ENCODE results near the gene KCNN1.
"Not testable (repeated sequence)": the region's sequence is repeated elsewhere in the genome, so short reads cannot be mapped to it uniquely, and the experiment has no call there.

The KCNN1 gene

DNA sequence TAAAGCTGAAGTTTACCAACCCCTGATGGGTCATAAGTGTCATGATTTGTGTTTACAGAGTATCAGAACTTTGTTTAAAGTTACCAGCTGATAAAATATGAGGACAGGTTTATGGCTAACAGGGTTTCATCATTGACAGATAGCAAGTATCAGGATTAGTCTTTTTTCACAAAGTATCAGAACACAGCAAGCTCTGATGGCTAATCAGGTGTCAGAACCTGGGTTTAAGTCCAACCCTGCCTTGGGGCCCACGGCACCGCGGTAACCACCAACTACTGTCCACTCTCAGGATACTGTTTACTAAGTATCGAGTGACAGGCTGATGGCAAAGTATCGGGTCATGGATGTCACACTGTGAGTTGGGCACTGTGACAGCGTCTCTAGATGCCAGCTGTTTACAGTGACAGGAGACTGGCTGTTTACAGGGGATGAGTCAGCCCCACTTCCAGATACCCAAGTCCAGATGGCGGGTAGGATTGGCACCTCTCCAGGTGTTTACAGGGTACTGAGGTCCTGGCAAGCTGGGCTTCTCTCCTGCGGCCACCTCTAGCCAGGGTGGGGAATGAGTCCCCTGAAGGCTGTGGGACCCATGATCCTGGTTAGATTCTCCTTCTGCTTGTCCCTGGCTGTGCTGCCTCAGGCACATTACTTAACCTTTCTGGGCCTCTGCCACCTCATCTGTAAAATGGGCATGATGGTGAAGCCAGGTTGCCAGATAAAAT, 62.9 kb downstream of the KCNN1 start:
- peaks cover 26% of the 10 kb centered on the region for H3K4me1 ChIP-seq (ENCODE audit: low read depth, poor library complexity, severe bottlenecking)
- H3K79me2 ChIP-seq (ENCODE audit: insufficient read depth, low read depth): no peaks in the 10 kb centered on the region
- no peak overlapping the region for H3K4me3 ChIP-seq (IDR thresholded peaks at IDR 0.05; ENCODE audit: insufficient read depth, low read depth, low read length)
- peak overlapping the region; percentile 40; the same call in 1 of the 2 replicates for H3K27ac ChIP-seq
- TF ChIP-seq, protein P1, sequence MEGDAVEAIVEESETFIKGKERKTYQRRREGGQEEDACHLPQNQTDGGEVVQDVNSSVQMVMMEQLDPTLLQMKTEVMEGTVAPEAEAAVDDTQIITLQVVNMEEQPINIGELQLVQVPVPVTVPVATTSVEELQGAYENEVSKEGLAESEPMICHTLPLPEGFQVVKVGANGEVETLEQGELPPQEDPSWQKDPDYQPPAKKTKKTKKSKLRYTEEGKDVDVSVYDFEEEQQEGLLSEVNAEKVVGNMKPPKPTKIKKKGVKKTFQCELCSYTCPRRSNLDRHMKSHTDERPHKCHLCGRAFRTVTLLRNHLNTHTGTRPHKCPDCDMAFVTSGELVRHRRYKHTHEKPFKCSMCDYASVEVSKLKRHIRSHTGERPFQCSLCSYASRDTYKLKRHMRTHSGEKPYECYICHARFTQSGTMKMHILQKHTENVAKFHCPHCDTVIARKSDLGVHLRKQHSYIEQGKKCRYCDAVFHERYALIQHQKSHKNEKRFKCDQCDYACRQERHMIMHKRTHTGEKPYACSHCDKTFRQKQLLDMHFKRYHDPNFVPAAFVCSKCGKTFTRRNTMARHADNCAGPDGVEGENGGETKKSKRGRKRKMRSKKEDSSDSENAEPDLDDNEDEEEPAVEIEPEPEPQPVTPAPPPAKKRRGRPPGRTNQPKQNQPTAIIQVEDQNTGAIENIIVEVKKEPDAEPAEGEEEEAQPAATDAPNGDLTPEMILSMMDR (conservative IDR thresholded peaks at IDR 0.05; ENCODE audit: low read depth, low read length): no peak
- H3K27me3 ChIP-seq (ENCODE audit: insufficient read depth, low read depth): no peaks in the 10 kb centered on the region
- H4K20me1 ChIP-seq (ENCODE audit: insufficient read depth): no peaks in the 10 kb centered on the region
- peak overlapping the region; percentile 60; the same call in 1 of the 2 replicates for H2AFZ ChIP-seq (ENCODE audit: low read depth)
- peak overlapping the region; percentile 78 for H3K4me2 ChIP-seq
- H3K9ac ChIP-seq: no peak overlapping the region; the same call in 1 of the 2 replicates
- H3K36me3 ChIP-seq (ENCODE audit: insufficient read depth): no peaks in the 10 kb centered on the region

DNA sequence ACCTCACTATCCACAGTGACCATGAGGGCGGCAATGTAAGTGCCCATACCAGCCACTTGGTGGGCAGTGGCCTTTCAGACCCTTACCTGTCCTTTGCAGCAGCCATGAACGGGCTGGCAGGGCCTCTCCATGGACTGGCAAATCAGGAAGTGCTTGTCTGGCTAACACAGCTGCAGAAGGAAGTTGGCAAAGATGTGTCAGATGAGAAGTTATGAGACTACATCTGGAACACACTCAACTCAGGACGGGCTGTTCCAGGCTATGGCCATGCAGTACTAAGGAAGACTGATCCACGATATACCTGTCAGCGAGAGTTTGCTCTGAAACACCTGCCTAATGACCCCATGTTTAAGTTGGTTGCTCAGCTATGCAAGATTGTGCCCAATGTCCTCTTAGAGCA, 64.5 kb downstream of the KCNN1 start:
- not testable (repeated sequence) for H3K79me2 ChIP-seq (ENCODE audit: insufficient read depth, low read depth); H3K36me3 ChIP-seq (ENCODE audit: insufficient read depth); H3K4me2 ChIP-seq; H4K20me1 ChIP-seq (ENCODE audit: insufficient read depth); H2AFZ ChIP-seq (ENCODE audit: low read depth); H3K27me3 ChIP-seq (ENCODE audit: insufficient read depth, low read depth); H3K27ac ChIP-seq; H3K9ac ChIP-seq; H3K4me3 ChIP-seq (IDR thresholded peaks at IDR 0.05; ENCODE audit: insufficient read depth, low read depth, low read length)
- H3K4me1 ChIP-seq (ENCODE audit: low read depth, poor library complexity, severe bottlenecking): peaks cover 26% of the 10 kb centered on the region

DNA sequence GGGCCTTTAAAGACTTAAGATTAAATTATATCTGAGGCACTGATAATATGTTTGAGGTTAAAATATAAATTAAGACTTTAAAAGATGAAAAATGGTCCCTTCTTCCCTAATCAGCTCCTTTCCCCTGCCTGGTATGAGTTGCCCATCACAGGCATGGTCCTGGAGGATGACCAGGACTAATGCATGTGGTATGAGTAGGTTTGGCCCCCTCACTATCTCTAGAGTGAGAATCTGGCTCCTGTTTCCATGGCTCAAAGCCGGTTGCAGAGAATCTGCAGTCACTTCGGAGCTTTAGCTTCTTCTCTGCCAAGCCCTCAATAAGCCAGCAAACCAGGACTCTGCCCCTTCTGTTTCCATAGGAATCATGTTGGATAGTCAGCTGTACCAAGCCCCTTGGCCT, 65.2 kb downstream of the KCNN1 start:
- not testable (repeated sequence) for H3K79me2 ChIP-seq (ENCODE audit: insufficient read depth, low read depth); H3K27me3 ChIP-seq (ENCODE audit: insufficient read depth, low read depth); H3K4me2 ChIP-seq; H3K36me3 ChIP-seq (ENCODE audit: insufficient read depth); H4K20me1 ChIP-seq (ENCODE audit: insufficient read depth); H3K9ac ChIP-seq; H3K4me3 ChIP-seq (IDR thresholded peaks at IDR 0.05; ENCODE audit: insufficient read depth, low read depth, low read length); H2AFZ ChIP-seq (ENCODE audit: low read depth); H3K27ac ChIP-seq
- H3K4me1 ChIP-seq (ENCODE audit: low read depth, poor library complexity, severe bottlenecking): peaks cover 26% of the 10 kb centered on the region

DNA sequence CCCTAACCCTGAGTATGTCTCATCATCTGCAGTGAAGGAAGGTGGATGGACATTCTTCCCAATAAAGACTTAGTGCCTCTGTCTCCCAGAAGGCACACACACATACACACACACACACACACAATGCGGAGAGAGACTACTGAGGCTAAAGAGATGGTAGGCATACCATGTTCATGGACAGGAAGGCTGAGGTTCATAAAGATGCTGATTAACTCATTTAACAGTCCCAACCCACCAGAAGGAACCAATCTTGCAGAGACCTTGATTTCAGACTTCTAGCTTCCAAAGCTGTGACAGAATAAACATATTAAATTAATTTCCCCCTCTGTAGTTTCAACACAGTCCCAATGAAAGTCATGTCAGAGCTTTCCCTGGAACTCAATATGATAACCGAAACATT, 74.1 kb downstream of the KCNN1 start:
- no peaks in the 10 kb centered on the region for H3K27me3 ChIP-seq (ENCODE audit: insufficient read depth, low read depth)

DNA sequence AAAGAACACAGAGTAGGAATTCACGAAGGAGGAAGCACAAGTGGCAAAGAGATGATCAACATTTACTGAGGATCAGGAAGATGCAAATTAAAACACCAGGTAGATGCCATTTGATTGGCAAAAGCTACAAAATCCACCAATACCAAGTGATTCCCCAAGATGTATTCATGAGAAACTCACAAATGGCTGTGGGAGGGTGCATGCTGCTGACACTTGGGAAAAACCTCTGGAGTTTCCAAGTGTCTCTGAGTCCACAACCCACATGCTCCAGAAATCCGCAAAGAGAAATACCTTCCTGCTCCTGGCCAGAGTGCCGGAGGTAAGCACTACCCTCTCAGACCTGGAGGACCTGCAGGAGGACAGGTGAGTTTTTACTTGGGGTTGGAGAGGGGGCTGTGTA, 76.8 kb downstream of the KCNN1 start:
- Histone ChIP-seq H3K36me3 (ENCODE audit: insufficient read depth) (no peaks in the 10 kb centered on the region), H3K27me3 (ENCODE audit: insufficient read depth, low read depth) (no peaks in the 10 kb centered on the region), H3K27ac (no peak overlapping the region), H3K4me1 (ENCODE audit: low read depth, poor library complexity, severe bottlenecking) (peaks cover 33% of the 10 kb centered on the region), H3K9ac (no peak overlapping the region), H3K4me2 (no peak overlapping the region; the same call in 1 of the 2 replicates), H3K79me2 (ENCODE audit: insufficient read depth, low read depth) (no peaks in the 10 kb centered on the region), H3K4me3 (IDR thresholded peaks at IDR 0.05; ENCODE audit: insufficient read depth, low read depth, low read length) (no peak overlapping the region), H2AFZ (ENCODE audit: low read depth) (no peak overlapping the region), H4K20me1 (ENCODE audit: insufficient read depth) (no peaks in the 10 kb centered on the region)
- TF ChIP-seq, protein P1 (conservative IDR thresholded peaks at IDR 0.05; ENCODE audit: low read depth, low read length): no peak

More for the DNA sequence above, 74.1 kb downstream of the KCNN1 start:
- Histone ChIP-seq H3K27ac (no peak overlapping the region), H3K4me1 (ENCODE audit: low read depth, poor library complexity, severe bottlenecking) (peaks cover 28% of the 10 kb centered on the region), H2AFZ (ENCODE audit: low read depth) (no peak overlapping the region), H3K36me3 (ENCODE audit: insufficient read depth) (no peaks in the 10 kb centered on the region), H4K20me1 (ENCODE audit: insufficient read depth) (no peaks in the 10 kb centered on the region), H3K79me2 (ENCODE audit: insufficient read depth, low read depth) (no peaks in the 10 kb centered on the region), H3K9ac (no peak overlapping the region), H3K4me2 (no peak overlapping the region), H3K4me3 (IDR thresholded peaks at IDR 0.05; ENCODE audit: insufficient read depth, low read depth, low read length) (no peak overlapping the region)
- TF ChIP-seq, protein P1 (conservative IDR thresholded peaks at IDR 0.05; ENCODE audit: low read depth, low read length): no peak

Measured in KMS-11 (cell line).